Adrenal gland (tissue), 5 donors: ENCODE results near the gene FOXN1.

Experiments used
- POLR2A ChIP-seq, 2 donors: fragments of 450-650 bp; IDR thresholded peaks; one replicate each; pipeline ENCODE4 v1.6.1; 2017; ENCODE audit warnings: antibody characterized with exemption in 2 of 2, mild to moderate bottlenecking in 2 of 2, moderate library complexity in 1 of 2
- TF ChIP-seq, protein P1 (sequence below), 6 experiments: fragments of 450-650 bp in 4 of 6; fragments of 200-600 bp in 2 of 6; sonication (generic) in 1 of 6; IDR thresholded peaks; 1 replicate in 5 of 6; 2 replicates in 1 of 6; pipeline versions ENCODE4 v1.5.1 to v1.8.0; 2016 to 2021; ENCODE audit warnings: antibody characterized with exemption in 6 of 6, mild to moderate bottlenecking in 2 of 6, moderate library complexity in 1 of 6
- donor health status: DM: no; HTN: no; CAD: no.

- TF ChIP-seq, protein P1, sequence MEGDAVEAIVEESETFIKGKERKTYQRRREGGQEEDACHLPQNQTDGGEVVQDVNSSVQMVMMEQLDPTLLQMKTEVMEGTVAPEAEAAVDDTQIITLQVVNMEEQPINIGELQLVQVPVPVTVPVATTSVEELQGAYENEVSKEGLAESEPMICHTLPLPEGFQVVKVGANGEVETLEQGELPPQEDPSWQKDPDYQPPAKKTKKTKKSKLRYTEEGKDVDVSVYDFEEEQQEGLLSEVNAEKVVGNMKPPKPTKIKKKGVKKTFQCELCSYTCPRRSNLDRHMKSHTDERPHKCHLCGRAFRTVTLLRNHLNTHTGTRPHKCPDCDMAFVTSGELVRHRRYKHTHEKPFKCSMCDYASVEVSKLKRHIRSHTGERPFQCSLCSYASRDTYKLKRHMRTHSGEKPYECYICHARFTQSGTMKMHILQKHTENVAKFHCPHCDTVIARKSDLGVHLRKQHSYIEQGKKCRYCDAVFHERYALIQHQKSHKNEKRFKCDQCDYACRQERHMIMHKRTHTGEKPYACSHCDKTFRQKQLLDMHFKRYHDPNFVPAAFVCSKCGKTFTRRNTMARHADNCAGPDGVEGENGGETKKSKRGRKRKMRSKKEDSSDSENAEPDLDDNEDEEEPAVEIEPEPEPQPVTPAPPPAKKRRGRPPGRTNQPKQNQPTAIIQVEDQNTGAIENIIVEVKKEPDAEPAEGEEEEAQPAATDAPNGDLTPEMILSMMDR (IDR thresholded peaks at IDR 0.05) = no peak
- no peak for TF ChIP-seq POLR2A (IDR thresholded peaks at IDR 0.05)
Observed at GRCh38 chr17:28497931-28498330, 8.2 kb upstream of the FOXN1 start.
